Coronary artery (tissue), 2 donors: ENCODE measurements around the gene KLHL36.
"Not testable (repeated sequence)": the region's sequence is repeated elsewhere in the genome, so short reads cannot be mapped to it uniquely, and the experiment has no call there.

Experiments
- DNase-seq: peaks from one replicate; pipeline ENCODE4 v3.0.0-alpha.2; 2017; ENCODE audit warnings: low spot score
- H3K27ac ChIP-seq, 2 donors: fragments of 200-600 bp; sonication (generic); one replicate each; pipeline ENCODE4 v1.5.1; 2016 to 2019
- H3K4me3 ChIP-seq: fragments of 200-600 bp; sonication (generic); 2 replicates; pipeline ENCODE4 v1.5.1; 2016; ENCODE audit warnings: mild to moderate bottlenecking, moderate library complexity
- CTCF ChIP-seq: fragments of 200-600 bp; sonication (generic); IDR thresholded peaks from one replicate; pipeline ENCODE4 v1.5.1; 2019; ENCODE audit warnings: antibody characterized with exemption

Gene KLHL36

GRCh38 chr16:84687715-84688114 lies 39.4 kb downstream of the KLHL36 start:
- TF ChIP-seq CTCF: no peak
- H3K4me3 ChIP-seq: no peak overlapping the region
- no peak for DNase-seq
- H3K27ac ChIP-seq: no peak overlapping the region

- H3K27ac ChIP-seq, DNase-seq, H3K4me3 ChIP-seq: not testable (repeated sequence)
Observed at GRCh38 chr16:84688163-84688562, 39.9 kb downstream of the KLHL36 start.

GRCh38 chr16:84689111-84689510 lies 40.8 kb downstream of the KLHL36 start:
- TF ChIP-seq CTCF: no peak
- DNase-seq: no peak
- no peak overlapping the region for H3K27ac ChIP-seq
- no peak overlapping the region for H3K4me3 ChIP-seq

GRCh38 chr16:84690088-84690819 lies 41.9 kb downstream of the KLHL36 start:
- DNase-seq: no peak
- no peak for TF ChIP-seq CTCF
- Histone ChIP-seq H3K4me3 (no peak overlapping the region), H3K27ac (no peak overlapping the region)

- DNase-seq: no peak
- no peak overlapping the region for H3K27ac ChIP-seq
- H3K4me3 ChIP-seq: no peak overlapping the region
- no peak for TF ChIP-seq CTCF
Observed at GRCh38 chr16:84692451-84693214, 44.3 kb downstream of the KLHL36 start.

GRCh38 chr16:84693869-84694268 lies 45.6 kb downstream of the KLHL36 start:
- H3K27ac ChIP-seq, H3K4me3 ChIP-seq, DNase-seq: not testable (repeated sequence)

- no peak for DNase-seq
Observed at GRCh38 chr16:84694980-84695379, 46.7 kb downstream of the KLHL36 start.

More at GRCh38 chr16:84694980-84695379, 46.7 kb downstream of the KLHL36 start:
- Histone ChIP-seq H3K4me3 (no peak overlapping the region), H3K27ac (no peak overlapping the region)
- TF ChIP-seq CTCF: no peak
